ENCODE results near the gene BIN1.

DNA sequence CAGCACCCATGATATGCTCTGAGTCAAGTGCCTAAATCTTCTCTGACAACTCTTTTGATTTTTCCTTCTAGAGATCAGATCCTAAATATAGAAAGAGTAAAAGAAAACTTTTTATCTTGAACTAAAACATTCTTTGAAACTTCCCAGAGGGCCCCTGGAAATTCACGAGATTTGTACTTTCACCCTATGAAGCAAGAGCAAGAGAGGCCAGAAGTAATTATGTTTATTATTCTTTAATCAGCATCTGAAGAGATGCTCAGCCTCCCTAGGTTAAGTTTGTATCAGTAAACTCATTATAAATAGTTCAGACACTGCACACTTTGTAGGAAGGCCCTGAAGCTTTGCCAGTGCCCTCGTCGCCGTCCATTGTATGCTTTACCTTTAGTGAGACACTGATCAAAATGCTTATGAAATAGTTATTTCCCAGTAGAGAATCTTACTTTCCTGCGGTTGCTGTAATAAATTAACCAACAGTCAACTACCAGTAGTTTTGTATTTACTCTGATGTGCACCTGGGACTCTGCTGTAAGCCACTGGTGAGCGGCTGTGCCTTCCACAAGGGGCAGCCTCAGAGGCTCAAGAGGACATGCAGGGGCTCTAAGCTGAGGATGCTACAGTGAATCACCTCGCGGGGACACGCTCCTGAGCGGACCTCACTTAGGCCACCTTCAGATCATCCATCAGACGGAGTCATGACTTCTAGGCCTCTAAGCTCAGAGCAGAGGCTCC lies 71.9 kb downstream of the BIN1 start:
- TF ChIP-seq, protein P1, sequence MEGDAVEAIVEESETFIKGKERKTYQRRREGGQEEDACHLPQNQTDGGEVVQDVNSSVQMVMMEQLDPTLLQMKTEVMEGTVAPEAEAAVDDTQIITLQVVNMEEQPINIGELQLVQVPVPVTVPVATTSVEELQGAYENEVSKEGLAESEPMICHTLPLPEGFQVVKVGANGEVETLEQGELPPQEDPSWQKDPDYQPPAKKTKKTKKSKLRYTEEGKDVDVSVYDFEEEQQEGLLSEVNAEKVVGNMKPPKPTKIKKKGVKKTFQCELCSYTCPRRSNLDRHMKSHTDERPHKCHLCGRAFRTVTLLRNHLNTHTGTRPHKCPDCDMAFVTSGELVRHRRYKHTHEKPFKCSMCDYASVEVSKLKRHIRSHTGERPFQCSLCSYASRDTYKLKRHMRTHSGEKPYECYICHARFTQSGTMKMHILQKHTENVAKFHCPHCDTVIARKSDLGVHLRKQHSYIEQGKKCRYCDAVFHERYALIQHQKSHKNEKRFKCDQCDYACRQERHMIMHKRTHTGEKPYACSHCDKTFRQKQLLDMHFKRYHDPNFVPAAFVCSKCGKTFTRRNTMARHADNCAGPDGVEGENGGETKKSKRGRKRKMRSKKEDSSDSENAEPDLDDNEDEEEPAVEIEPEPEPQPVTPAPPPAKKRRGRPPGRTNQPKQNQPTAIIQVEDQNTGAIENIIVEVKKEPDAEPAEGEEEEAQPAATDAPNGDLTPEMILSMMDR (IDR thresholded peaks at IDR 0.05; ENCODE audit: poor library complexity, severe bottlenecking): no peak
- TF ChIP-seq EZH2 (IDR thresholded peaks at IDR 0.05; ENCODE audit: borderline replicate concordance, insufficient read depth, low read length, poor library complexity, severe bottlenecking): no peak
- no peak for TF ChIP-seq TAF1 (IDR thresholded peaks at IDR 0.05; ENCODE audit: low read depth)
